ENCODE data around the gene ZNRF3.

ZNRF3 gene

DNA sequence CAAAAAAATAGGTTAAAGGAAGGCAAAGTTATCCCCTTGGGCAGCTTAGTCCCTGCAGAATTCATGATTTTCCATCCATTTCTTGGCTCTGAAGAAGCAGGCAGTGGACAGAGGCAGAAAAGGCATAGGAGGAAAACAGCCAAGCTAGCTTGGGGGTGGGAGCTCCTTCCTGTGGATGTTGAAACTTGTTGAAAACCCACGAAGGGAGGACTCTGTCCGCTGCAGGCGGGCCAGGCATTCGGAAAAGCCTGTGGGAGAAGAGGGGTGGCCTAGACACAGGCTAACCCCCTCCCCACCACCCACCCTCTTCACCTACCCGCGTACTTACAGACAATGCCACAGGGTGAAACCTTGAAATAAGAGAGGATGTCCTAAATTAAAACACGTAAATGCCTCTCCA is 106.1 kb downstream of the ZNRF3 start:
- in situ Hi-C loops (cut with HindIII; ENCODE audit: low sequenced_read_pairs): no loop called here
- no peak for TF ChIP-seq CTCF (IDR thresholded peaks at IDR 0.05; ENCODE audit: low read depth, low read length, missing control alignments)
- no peak overlapping the region for H3K4me3 ChIP-seq (ENCODE audit: low read depth, low read length)
- no peak for DNase-seq (ENCODE audit: low read depth)

- H3K4me3 ChIP-seq (ENCODE audit: low read depth, low read length): no peak overlapping the region
- no peak for DNase-seq (ENCODE audit: low read depth)
- no peak for TF ChIP-seq CTCF (IDR thresholded peaks at IDR 0.05; ENCODE audit: low read depth, low read length, missing control alignments)
- in situ Hi-C loops (cut with HindIII; ENCODE audit: low sequenced_read_pairs): no loop called here
Observed at GRCh38 chr22:28989912-28990311, 106.5 kb downstream of the ZNRF3 start.

DNA sequence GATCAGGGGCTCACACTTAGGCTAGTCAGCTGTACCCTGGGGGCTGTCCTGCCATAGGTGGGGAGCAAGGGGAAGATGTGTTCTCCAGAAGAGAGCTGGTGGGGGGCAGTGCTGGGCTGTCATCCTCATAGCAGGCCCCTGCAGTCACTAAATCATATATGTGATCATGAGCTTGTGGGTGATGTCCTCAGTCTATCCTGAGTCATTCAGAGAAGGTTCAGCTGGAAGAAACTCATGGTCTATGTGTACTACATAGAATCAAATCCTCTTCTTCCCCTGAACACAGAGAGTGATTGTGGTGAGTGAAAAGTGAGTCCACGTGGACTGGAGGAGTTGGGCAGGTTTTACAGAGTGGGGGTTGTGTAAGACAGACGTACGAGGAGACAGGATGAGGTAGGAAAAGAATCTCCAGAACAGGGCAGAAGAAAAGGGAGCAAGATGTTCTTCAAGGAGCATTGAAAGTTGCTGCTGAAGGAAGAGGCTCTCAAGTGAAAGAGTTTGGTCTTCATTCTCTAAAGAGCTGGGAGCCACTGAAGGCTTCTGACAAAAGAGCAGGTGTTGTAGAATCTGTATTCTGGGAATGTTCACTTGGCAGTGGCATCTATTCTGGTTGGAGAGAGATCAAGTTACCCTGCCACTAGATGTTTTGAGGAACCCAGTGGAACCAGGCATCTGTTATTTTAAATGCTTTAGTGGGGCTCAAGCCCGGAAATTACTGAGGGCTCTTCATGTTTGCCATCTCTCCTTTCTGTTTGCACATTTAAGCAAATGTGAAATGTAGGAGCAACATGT is 109.4 kb downstream of the ZNRF3 start:
- in situ Hi-C loops (cut with HindIII; ENCODE audit: low sequenced_read_pairs): no loop called here
- no peak overlapping the region for H3K4me3 ChIP-seq (ENCODE audit: low read depth, low read length)
- DNase-seq (ENCODE audit: low read depth): no peak
- no peak for TF ChIP-seq CTCF (IDR thresholded peaks at IDR 0.05; ENCODE audit: low read depth, low read length, missing control alignments)

DNA sequence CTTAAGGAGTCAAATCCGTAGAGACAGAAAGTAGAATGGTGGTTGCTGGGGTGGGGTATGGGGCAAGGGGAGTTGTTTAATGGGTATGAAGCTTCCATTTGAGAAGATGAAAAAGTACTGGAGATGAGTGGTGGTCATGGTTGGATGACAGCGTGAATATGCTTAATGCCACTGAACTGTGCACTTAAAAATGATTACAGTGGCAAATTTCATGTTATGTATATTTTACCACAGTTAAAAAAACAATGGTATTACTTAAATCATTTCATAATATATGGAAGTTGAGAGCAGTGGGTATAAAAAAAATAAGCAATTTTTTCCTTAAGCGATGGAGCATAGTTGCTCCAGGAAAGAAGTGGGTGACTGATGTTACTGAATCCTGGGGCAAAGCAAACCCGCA is 111.2 kb downstream of the ZNRF3 start:
- DNase-seq (ENCODE audit: low read depth): no peak
- in situ Hi-C loops (cut with HindIII; ENCODE audit: low sequenced_read_pairs): no loop called here
- TF ChIP-seq CTCF (IDR thresholded peaks at IDR 0.05; ENCODE audit: low read depth, low read length, missing control alignments): no peak
- H3K4me3 ChIP-seq (ENCODE audit: low read depth, low read length): no peak overlapping the region

DNA sequence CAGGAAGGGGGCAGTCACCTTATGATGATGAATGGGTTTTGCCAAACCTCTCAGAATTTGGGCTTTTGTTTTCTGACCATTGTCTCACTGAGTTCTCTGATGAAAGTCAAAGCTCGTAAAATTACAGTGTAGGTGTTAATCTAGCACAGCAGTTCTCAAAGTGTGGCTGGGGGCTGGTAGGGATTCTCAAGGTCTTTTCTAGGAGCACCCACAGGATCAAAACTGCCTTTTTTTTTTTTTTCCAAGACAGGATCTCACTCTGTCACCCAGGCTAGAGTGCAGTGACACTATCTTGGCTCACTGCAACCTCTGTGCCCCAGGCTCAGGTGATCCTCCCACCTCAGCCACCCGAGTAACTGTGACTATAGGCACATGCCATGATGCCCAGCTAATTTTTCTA is 112.2 kb downstream of the ZNRF3 start:
- in situ Hi-C loops (cut with HindIII; ENCODE audit: low sequenced_read_pairs): no loop called here
- DNase-seq (ENCODE audit: low read depth): no peak
- no peak for TF ChIP-seq CTCF (IDR thresholded peaks at IDR 0.05; ENCODE audit: low read depth, low read length, missing control alignments)
- no peak overlapping the region for H3K4me3 ChIP-seq (ENCODE audit: low read depth, low read length)

- H3K4me3 ChIP-seq (ENCODE audit: low read depth, low read length): no peak overlapping the region
- no peak for TF ChIP-seq CTCF (IDR thresholded peaks at IDR 0.05; ENCODE audit: low read depth, low read length, missing control alignments)
- in situ Hi-C loops (cut with HindIII; ENCODE audit: low sequenced_read_pairs): no loop called here
- DNase-seq (ENCODE audit: low read depth): no peak
Observed at GRCh38 chr22:28997342-28997741, 114.0 kb downstream of the ZNRF3 start.

Data from astrocyte of the cerebellum (primary cell).